ENCODE measurements around the gene MCM5.

MCM5 gene

DNA sequence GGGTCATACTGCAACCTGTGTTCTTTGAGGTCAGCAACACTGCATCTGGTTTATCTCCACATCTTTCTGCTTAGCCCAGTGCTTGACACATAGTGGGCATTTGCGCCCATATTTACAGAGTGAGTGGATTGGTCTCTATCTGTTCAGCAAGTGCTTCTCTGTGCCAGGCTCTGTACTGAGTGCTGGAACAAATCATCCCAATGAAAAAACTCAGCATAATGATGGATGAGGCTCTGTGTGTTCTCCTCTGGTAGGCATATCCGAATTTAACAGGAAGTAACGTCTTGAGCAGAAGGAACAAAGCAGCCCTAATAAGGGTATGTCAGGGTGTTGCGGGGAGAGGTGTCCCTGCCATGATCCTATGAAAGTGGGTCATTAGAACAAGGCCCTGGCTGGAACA is 46.0 kb downstream of the MCM5 start:
- H3K27ac Mint-ChIP-seq = peak overlapping the region in 1 of 3 experiments; percentile 66
- H3K36me3 Mint-ChIP-seq (ENCODE audit: low read depth) = no peaks in the 10 kb centered on the region
- H3K4me1 Mint-ChIP-seq = peaks cover 6% of the 10 kb centered on the region
- no peaks in the 10 kb centered on the region for H3K27me3 Mint-ChIP-seq (ENCODE audit: low read depth)
- TF ChIP-seq CTCF (IDR thresholded peaks at IDR 0.05; ENCODE audit: unreplicated experiment in 3 of 3) = no peak
- H3K9me3 Mint-ChIP-seq = no peaks in the 10 kb centered on the region
- no peak overlapping the region for H3K4me3 Mint-ChIP-seq

DNA sequence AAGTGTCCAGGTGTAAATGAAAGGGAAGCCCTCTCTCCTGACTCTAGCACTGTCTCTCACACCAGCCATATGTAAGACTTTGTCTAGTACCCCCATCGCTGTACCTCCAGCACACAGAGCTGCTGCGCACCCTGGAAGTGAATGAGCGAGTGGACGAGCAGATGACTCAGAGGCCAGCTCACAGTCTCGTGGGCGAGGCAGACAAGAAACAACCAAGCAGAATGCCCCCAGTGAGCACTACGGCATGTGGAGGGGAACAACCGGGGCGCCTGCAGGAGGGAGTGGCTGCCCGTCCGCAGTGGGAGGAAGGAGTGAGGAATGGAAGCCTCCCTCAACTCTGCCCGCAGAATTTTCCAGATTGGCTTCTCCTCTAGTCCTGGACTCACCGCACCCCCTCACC is 46.4 kb downstream of the MCM5 start:
- no peak overlapping the region for H3K4me3 Mint-ChIP-seq
- H3K4me1 Mint-ChIP-seq = peaks cover 6% of the 10 kb centered on the region
- H3K27me3 Mint-ChIP-seq (ENCODE audit: low read depth) = no peaks in the 10 kb centered on the region
- H3K9me3 Mint-ChIP-seq = no peaks in the 10 kb centered on the region
- H3K36me3 Mint-ChIP-seq (ENCODE audit: low read depth) = no peaks in the 10 kb centered on the region
- H3K27ac Mint-ChIP-seq = peak overlapping the region in 1 of 3 experiments; percentile 66
- no peak for TF ChIP-seq CTCF (IDR thresholded peaks at IDR 0.05; ENCODE audit: unreplicated experiment in 3 of 3)

DNA sequence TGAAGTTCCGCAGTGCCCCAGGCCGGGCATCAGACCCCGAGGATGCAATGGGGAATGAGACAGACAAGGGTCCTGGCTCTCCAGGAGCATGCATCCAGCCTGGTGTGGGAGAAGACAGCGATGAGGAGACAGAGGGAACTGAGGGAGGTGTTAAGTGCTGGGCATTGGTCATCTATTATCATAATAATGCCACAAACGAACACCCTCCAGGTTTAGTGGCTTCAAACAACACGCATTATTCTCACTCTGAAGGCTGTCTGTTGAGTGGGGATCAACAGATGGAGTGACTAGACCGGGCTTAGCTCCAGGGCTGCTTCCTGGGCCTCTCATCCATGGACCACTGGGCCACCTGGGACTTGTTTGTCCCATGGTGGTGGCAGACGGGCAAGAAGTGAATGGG is 48.6 kb downstream of the MCM5 start:
- TF ChIP-seq CTCF (IDR thresholded peaks at IDR 0.05; ENCODE audit: unreplicated experiment in 3 of 3) = no peak
- H3K36me3 Mint-ChIP-seq (ENCODE audit: low read depth) = no peaks in the 10 kb centered on the region
- H3K4me1 Mint-ChIP-seq = peaks cover 6% of the 10 kb centered on the region
- H3K27ac Mint-ChIP-seq = no peak overlapping the region
- H3K9me3 Mint-ChIP-seq = no peaks in the 10 kb centered on the region
- H3K27me3 Mint-ChIP-seq (ENCODE audit: low read depth) = peaks cover 5% of the 10 kb centered on the region
- H3K4me3 Mint-ChIP-seq = no peak overlapping the region

- no peaks in the 10 kb centered on the region for H3K9me3 Mint-ChIP-seq
- H3K36me3 Mint-ChIP-seq (ENCODE audit: low read depth) = no peaks in the 10 kb centered on the region
- H3K4me1 Mint-ChIP-seq = peaks cover 6% of the 10 kb centered on the region
- no peak overlapping the region for H3K4me3 Mint-ChIP-seq
- peaks cover 9% of the 10 kb centered on the region for H3K27me3 Mint-ChIP-seq (ENCODE audit: low read depth)
- no peak overlapping the region for H3K27ac Mint-ChIP-seq
- no peak for TF ChIP-seq CTCF (IDR thresholded peaks at IDR 0.05; ENCODE audit: unreplicated experiment in 3 of 3)
Measured at GRCh38 chr22:35449829-35450689, 50.1 kb downstream of the MCM5 start.

- no peak overlapping the region for H3K27ac Mint-ChIP-seq
- H3K9me3 Mint-ChIP-seq = no peaks in the 10 kb centered on the region
- peaks cover 6% of the 10 kb centered on the region for H3K4me1 Mint-ChIP-seq
- H3K36me3 Mint-ChIP-seq (ENCODE audit: low read depth) = no peaks in the 10 kb centered on the region
- TF ChIP-seq CTCF (IDR thresholded peaks at IDR 0.05; ENCODE audit: unreplicated experiment in 3 of 3) = no peak
- no peak overlapping the region for H3K4me3 Mint-ChIP-seq
- H3K27me3 Mint-ChIP-seq (ENCODE audit: low read depth) = peaks cover 9% of the 10 kb centered on the region
Measured at GRCh38 chr22:35450824-35451569, 51.1 kb downstream of the MCM5 start.

Data from nephron (organoid).